Measurements from ENCODE around the gene ZNF513.
A peak's percentile ranks its signal among the peaks of the same experiment; 100 is the strongest.
"Not testable (repeated sequence)": the region's sequence is repeated elsewhere in the genome, so short reads cannot be mapped to it uniquely, and the experiment has no call there.

The ZNF513 gene

GRCh38 chr2:27380626-27381545, at the start of gene ZNF513:
ZNF513 (minus strand) TSS chr2:27380734; CDS start chr2:27380526, 208 bp downstream.
- DNase-seq (ENCODE audit: low read depth in 2 of 3, low spot score in 2 of 3) = peak; percentile 75 to 80 (median 76)

GRCh38 chr2:27428978-27429541, 48.5 kb upstream of the ZNF513 start:
- peak; percentile 42 to 72 (median 59) for DNase-seq (ENCODE audit: low read depth in 2 of 3, low spot score in 2 of 3)

- peak; percentile 76 to 88 (median 86) for DNase-seq (ENCODE audit: low read depth in 2 of 3, low spot score in 2 of 3)
Measured at GRCh38 chr2:27428213-27428977, 47.9 kb upstream of the ZNF513 start, which contains the start of gene NRBP1. NRBP1 (plus strand) TSS chr2:27428631; CDS start chr2:27433274, 4,643 bp downstream.

- DNase-seq (ENCODE audit: low read depth in 2 of 3, low spot score in 2 of 3) = no peak
Measured at GRCh38 chr2:27427863-27428212, 47.3 kb upstream of the ZNF513 start.

GRCh38 chr2:27425039-27425438, 44.5 kb upstream of the ZNF513 start:
- DNase-seq (ENCODE audit: low read depth in 2 of 3, low spot score in 2 of 3) = not testable (repeated sequence)

- no peak for DNase-seq (ENCODE audit: low read depth in 2 of 3, low spot score in 2 of 3)
Measured at GRCh38 chr2:27422958-27423357, 42.4 kb upstream of the ZNF513 start.

- DNase-seq (ENCODE audit: low read depth in 2 of 3, low spot score in 2 of 3) = no peak
Measured at GRCh38 chr2:27421660-27422250, 41.2 kb upstream of the ZNF513 start.

- DNase-seq (ENCODE audit: low read depth in 2 of 3, low spot score in 2 of 3) = no peak
Measured at GRCh38 chr2:27420996-27421395, 40.5 kb upstream of the ZNF513 start.

GRCh38 chr2:27416151-27416550, 35.6 kb upstream of the ZNF513 start:
- DNase-seq (ENCODE audit: low read depth in 2 of 3, low spot score in 2 of 3) = no peak

- no peak for DNase-seq (ENCODE audit: low read depth in 2 of 3, low spot score in 2 of 3)
Measured at GRCh38 chr2:27412419-27413152, 32.1 kb upstream of the ZNF513 start.

GRCh38 chr2:27409321-27410073, 29.0 kb upstream of the ZNF513 start, which contains the start of gene PPM1G:
PPM1G (minus strand) TSS chr2:27409591; CDS start chr2:27409422, 169 bp downstream.
- peak; percentile 90 to 94 (median 91) for DNase-seq (ENCODE audit: low read depth in 2 of 3, low spot score in 2 of 3)

GRCh38 chr2:27408601-27409320, 28.2 kb upstream of the ZNF513 start:
- DNase-seq (ENCODE audit: low read depth in 2 of 3, low spot score in 2 of 3) = no peak

GRCh38 chr2:27407798-27408491, 27.4 kb upstream of the ZNF513 start:
- no peak for DNase-seq (ENCODE audit: low read depth in 2 of 3, low spot score in 2 of 3)

- no peak for DNase-seq (ENCODE audit: low read depth in 2 of 3, low spot score in 2 of 3)
Measured at GRCh38 chr2:27400348-27401135, 20.0 kb upstream of the ZNF513 start.

- DNase-seq (ENCODE audit: low read depth in 2 of 3, low spot score in 2 of 3) = no peak
Measured at GRCh38 chr2:27398962-27399361, 18.4 kb upstream of the ZNF513 start.

- no peak for DNase-seq (ENCODE audit: low read depth in 2 of 3, low spot score in 2 of 3)
Measured at GRCh38 chr2:27393225-27393624, 12.7 kb upstream of the ZNF513 start.

- DNase-seq (ENCODE audit: low read depth in 2 of 3, low spot score in 2 of 3) = no peak
Measured at GRCh38 chr2:27390822-27391679, 10.5 kb upstream of the ZNF513 start.

Measured in activated CD8-positive, alpha-beta memory T cell treated with anti-CD3 and anti-CD28 coated beads for 48 hours (primary cell).